OCI-LY3 (cell line): Measurements from ENCODE around the gene CEP68.

ENCODE experiments used
- H2AFZ ChIP-seq: fragments of 200-600, 300-600 bp; shearing (Covaris generic); 2 replicates; pipeline ENCODE4 v1.6.0; 2014; ENCODE audit warnings: antibody characterized with exemption, low read depth, low read length
- H3K27ac ChIP-seq: fragments of 200-600, 300-600 bp; sonication (generic); 2 replicates; pipeline ENCODE4 v1.5.1; 2014; ENCODE audit warnings: mild to moderate bottlenecking, low read length, moderate library complexity, mixed read lengths
- H3K27me3 ChIP-seq: fragments of 200-600, 300-600 bp; sonication (generic); 2 replicates; pipeline ENCODE4 v1.6.1; 2014; ENCODE audit warnings: low read depth, low read length, mixed read lengths
- H3K36me3 ChIP-seq: fragments of 200-600, 300-600 bp; sonication (generic); replicated peaks from 2 replicates; pipeline ENCODE3; 2014; ENCODE audit warnings: low read depth, low read length, mixed read lengths
- H3K4me1 ChIP-seq: fragments of 300-600, 200-600 bp; sonication (generic); 2 replicates; pipeline ENCODE4 v1.6.1; 2014; ENCODE audit warnings: low read length, mixed read lengths
- H3K4me2 ChIP-seq: fragments of 200-600, 300-600 bp; sonication (generic); 2 replicates; pipeline ENCODE4 v1.6.1; 2014; ENCODE audit warnings: low read length, mixed read lengths
- H3K4me3 ChIP-seq: fragments of 300-600, 200-600 bp; sonication (generic); 2 replicates; pipeline ENCODE4 v1.5.1; 2014; ENCODE audit warnings: antibody characterized with exemption, mild to moderate bottlenecking, low read length, moderate library complexity
- H3K79me2 ChIP-seq: fragments of 300-600, 200-600 bp; shearing (Covaris generic); 2 replicates; pipeline ENCODE4 v1.6.1; 2014; ENCODE audit warnings: mild to moderate bottlenecking, low read length, mixed read lengths
- H3K9ac ChIP-seq: fragments of 300-600, 200-600 bp; shearing (Covaris generic); 2 replicates; pipeline ENCODE4 v1.6.0; 2014; ENCODE audit warnings: mild to moderate bottlenecking, low read length, moderate library complexity
- H3K9me3 ChIP-seq: fragments of 200-600, 300-600 bp; shearing (Covaris generic); 2 replicates; pipeline ENCODE4 v1.6.1; 2014; ENCODE audit warnings: low read length, mixed read lengths; ENCODE audit not compliant: insufficient read depth
- H4K20me1 ChIP-seq: fragments of 200-600, 300-600 bp; sonication (generic); 2 replicates; pipeline ENCODE4 v1.6.1; 2016; ENCODE audit warnings: low read length, mixed read lengths; ENCODE audit not compliant: insufficient read depth
- EZH2phosphoT487 ChIP-seq: fragments of 200-600 bp; shearing (Covaris generic); IDR thresholded peaks from 2 replicates; pipeline ENCODE4 v1.6.1; 2018; ENCODE audit warnings: antibody characterized with exemption, mixed run types, low read depth
- TF ChIP-seq, protein P1 (sequence below): fragments of 200-600, 300-600 bp; sonication (generic); IDR thresholded peaks from 2 replicates; pipeline ENCODE4 v1.5.1; 2014; ENCODE audit warnings: antibody characterized with exemption, low read length, low read depth

CEP68 gene

GRCh38 chr2:65103013-65103715 is 46.9 kb downstream of the CEP68 start:
- Histone ChIP-seq H3K9me3 (no peaks in the 10 kb centered on the region), H3K9ac (no peak overlapping the region), H4K20me1 (peaks cover 45% of the 10 kb centered on the region), H3K27me3 (no peaks in the 10 kb centered on the region), H3K4me2 (no peak overlapping the region), H3K4me3 (no peak overlapping the region), H3K27ac (no peak overlapping the region), H3K79me2 (peaks cover 65% of the 10 kb centered on the region), H3K36me3 (peaks cover 36% of the 10 kb centered on the region), H2AFZ (no peak overlapping the region), H3K4me1 (no peaks in the 10 kb centered on the region)
- no peak for TF ChIP-seq EZH2phosphoT487
- TF ChIP-seq, protein P1, sequence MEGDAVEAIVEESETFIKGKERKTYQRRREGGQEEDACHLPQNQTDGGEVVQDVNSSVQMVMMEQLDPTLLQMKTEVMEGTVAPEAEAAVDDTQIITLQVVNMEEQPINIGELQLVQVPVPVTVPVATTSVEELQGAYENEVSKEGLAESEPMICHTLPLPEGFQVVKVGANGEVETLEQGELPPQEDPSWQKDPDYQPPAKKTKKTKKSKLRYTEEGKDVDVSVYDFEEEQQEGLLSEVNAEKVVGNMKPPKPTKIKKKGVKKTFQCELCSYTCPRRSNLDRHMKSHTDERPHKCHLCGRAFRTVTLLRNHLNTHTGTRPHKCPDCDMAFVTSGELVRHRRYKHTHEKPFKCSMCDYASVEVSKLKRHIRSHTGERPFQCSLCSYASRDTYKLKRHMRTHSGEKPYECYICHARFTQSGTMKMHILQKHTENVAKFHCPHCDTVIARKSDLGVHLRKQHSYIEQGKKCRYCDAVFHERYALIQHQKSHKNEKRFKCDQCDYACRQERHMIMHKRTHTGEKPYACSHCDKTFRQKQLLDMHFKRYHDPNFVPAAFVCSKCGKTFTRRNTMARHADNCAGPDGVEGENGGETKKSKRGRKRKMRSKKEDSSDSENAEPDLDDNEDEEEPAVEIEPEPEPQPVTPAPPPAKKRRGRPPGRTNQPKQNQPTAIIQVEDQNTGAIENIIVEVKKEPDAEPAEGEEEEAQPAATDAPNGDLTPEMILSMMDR, result no peak

- Histone ChIP-seq H3K36me3 (peaks cover 21% of the 10 kb centered on the region), H3K9me3 (no peaks in the 10 kb centered on the region), H3K4me3 (no peak overlapping the region), H4K20me1 (peaks cover 72% of the 10 kb centered on the region), H3K79me2 (peaks cover 93% of the 10 kb centered on the region), H3K9ac (no peak overlapping the region), H3K4me2 (no peak overlapping the region), H3K27ac (no peak overlapping the region), H2AFZ (no peak overlapping the region), H3K4me1 (no peaks in the 10 kb centered on the region), H3K27me3 (no peaks in the 10 kb centered on the region)
- TF ChIP-seq EZH2phosphoT487, result no peak
- TF ChIP-seq, protein P1, result no peak
Observed at GRCh38 chr2:65107530-65107929, 51.3 kb downstream of the CEP68 start.

DNA sequence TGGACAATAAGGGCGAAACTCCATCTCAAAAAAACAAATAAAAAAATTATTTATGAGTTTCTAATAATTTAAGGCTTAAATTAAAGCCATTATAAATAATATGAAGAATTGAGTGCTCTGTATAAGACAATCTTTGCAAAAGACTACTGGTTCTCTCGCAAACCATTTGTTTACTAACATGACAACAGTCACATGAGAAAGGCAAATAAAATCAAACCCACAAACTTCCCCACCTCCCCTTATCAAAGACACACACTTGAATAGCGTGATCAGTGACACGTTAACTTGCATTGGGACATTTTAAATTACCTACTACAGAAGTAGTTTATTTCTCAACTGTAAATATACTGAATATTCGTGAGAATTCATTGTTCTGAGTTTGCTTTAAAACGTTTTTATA is 52.6 kb downstream of the CEP68 start:
- no peaks in the 10 kb centered on the region for H3K9me3 ChIP-seq
- no peak overlapping the region for H3K4me3 ChIP-seq
- no peak overlapping the region for H3K9ac ChIP-seq
- TF ChIP-seq, protein P1, result no peak
- TF ChIP-seq EZH2phosphoT487, result no peak
- H3K27ac ChIP-seq, result no peak overlapping the region
- H3K4me2 ChIP-seq, result no peak overlapping the region
- H3K36me3 ChIP-seq, result peaks cover 13% of the 10 kb centered on the region
- peaks cover 100% of the 10 kb centered on the region for H3K79me2 ChIP-seq
- peaks cover 83% of the 10 kb centered on the region for H4K20me1 ChIP-seq
- H3K4me1 ChIP-seq, result no peaks in the 10 kb centered on the region
- no peak overlapping the region for H2AFZ ChIP-seq
- H3K27me3 ChIP-seq, result no peaks in the 10 kb centered on the region

- H3K9ac ChIP-seq, result no peak overlapping the region
- peaks cover under 1% of the 10 kb centered on the region for H3K36me3 ChIP-seq
- H3K9me3 ChIP-seq, result no peaks in the 10 kb centered on the region
- H3K4me3 ChIP-seq, result no peak overlapping the region
- no peaks in the 10 kb centered on the region for H3K4me1 ChIP-seq
- peaks cover 89% of the 10 kb centered on the region for H4K20me1 ChIP-seq
- H2AFZ ChIP-seq, result no peak overlapping the region
- peaks cover 100% of the 10 kb centered on the region for H3K79me2 ChIP-seq
- no peak overlapping the region for H3K27ac ChIP-seq
- H3K27me3 ChIP-seq, result no peaks in the 10 kb centered on the region
- TF ChIP-seq, protein P1, result no peak
- TF ChIP-seq EZH2phosphoT487, result no peak
- no peak overlapping the region for H3K4me2 ChIP-seq
Observed at GRCh38 chr2:65112633-65113032, 56.4 kb downstream of the CEP68 start.
